KMS-11 (cell line): ENCODE results near the gene CAND1.

Source experiments
- H2AFZ ChIP-seq: fragments of 200-600 bp; sonication (generic); 2 replicates; pipeline ENCODE4 v1.6.1; 2016; ENCODE audit warnings: antibody characterized with exemption, mixed run types, low read depth
- H3K27ac ChIP-seq: fragments of 200-600 bp; sonication (generic); 2 replicates; pipeline ENCODE4 v1.6.1; 2016; ENCODE audit warnings: mild to moderate bottlenecking, mixed run types
- H3K27me3 ChIP-seq: fragments of 200-600 bp; sonication (generic); 2 replicates; pipeline ENCODE4 v1.6.1; 2017; ENCODE audit warnings: mild to moderate bottlenecking, low read depth, mixed run types, moderate library complexity; ENCODE audit not compliant: insufficient read depth
- H3K36me3 ChIP-seq: fragments of 200-600 bp; sonication (generic); 2 replicates; pipeline ENCODE4 v1.6.1; 2017; ENCODE audit warnings: mild to moderate bottlenecking, mixed run types; ENCODE audit not compliant: insufficient read depth
- H3K4me1 ChIP-seq: fragments of 200-600 bp; sonication (generic); 2 replicates; pipeline ENCODE4 v1.6.1; 2016; ENCODE audit warnings: mild to moderate bottlenecking, low read depth, mixed run types; ENCODE audit not compliant: poor library complexity, severe bottlenecking
- H3K4me2 ChIP-seq: fragments of 200-600 bp; sonication (generic); 2 replicates; pipeline ENCODE4 v1.7.0; 2016; ENCODE audit warnings: mild to moderate bottlenecking, mixed run types
- H3K4me3 ChIP-seq: fragments of 200-600 bp; sonication (generic); IDR thresholded peaks from 2 replicates; pipeline ENCODE4 v1.6.1; 2017; ENCODE audit warnings: low read depth, low read length, mixed read lengths; ENCODE audit not compliant: insufficient read depth
- H3K79me2 ChIP-seq: fragments of 200-600 bp; sonication (generic); 2 replicates; pipeline ENCODE4 v1.6.1; 2016; ENCODE audit warnings: low read depth, mixed run types; ENCODE audit not compliant: insufficient read depth
- H3K9ac ChIP-seq: fragments of 200-600 bp; sonication (generic); 2 replicates; pipeline ENCODE4 v1.6.1; 2016; ENCODE audit warnings: mild to moderate bottlenecking, mixed run types
- H4K20me1 ChIP-seq: fragments of 200-600 bp; sonication (generic); 2 replicates; pipeline ENCODE4 v1.6.1; 2016; ENCODE audit warnings: mild to moderate bottlenecking, mixed run types; ENCODE audit not compliant: insufficient read depth
- CTCF ChIP-seq: fragments of 200-600 bp; sonication (generic); conservative IDR thresholded peaks from 2 replicates; pipeline ENCODE4 v1.6.1; 2017; ENCODE audit warnings: low read depth, mild to moderate bottlenecking, antibody characterized with exemption, low read length, moderate library complexity, mixed read lengths

CAND1 gene

GRCh38 chr12:67354966-67355365 lies 85.8 kb downstream of the CAND1 start:
- Histone ChIP-seq H3K27me3 (no peaks in the 10 kb centered on the region), H3K36me3 (no peaks in the 10 kb centered on the region), H3K27ac (no peak overlapping the region), H3K4me1 (peaks cover 6% of the 10 kb centered on the region), H4K20me1 (no peaks in the 10 kb centered on the region), H3K79me2 (no peaks in the 10 kb centered on the region), H3K4me2 (no peak overlapping the region), H3K4me3 (no peak overlapping the region), H3K9ac (no peak overlapping the region), H2AFZ (no peak overlapping the region)
- TF ChIP-seq CTCF: no peak

- Histone ChIP-seq H3K79me2 (no peaks in the 10 kb centered on the region), H3K36me3 (no peaks in the 10 kb centered on the region), H4K20me1 (no peaks in the 10 kb centered on the region), H3K9ac (no peak overlapping the region), H3K27me3 (no peaks in the 10 kb centered on the region), H3K4me1 (peaks cover 6% of the 10 kb centered on the region), H2AFZ (peak overlapping the region; percentile 31; the same call in 1 of the 2 replicates), H3K4me2 (no peak overlapping the region), H3K4me3 (no peak overlapping the region), H3K27ac (no peak overlapping the region)
- TF ChIP-seq CTCF: peak; percentile 97
Observed at GRCh38 chr12:67355428-67356379, 86.5 kb downstream of the CAND1 start.

GRCh38 chr12:67356380-67356774 lies 87.2 kb downstream of the CAND1 start:
- peak overlapping the region; percentile 31; the same call in 1 of the 2 replicates for H2AFZ ChIP-seq
- no peak overlapping the region for H3K4me3 ChIP-seq
- H3K4me1 ChIP-seq: peaks cover 6% of the 10 kb centered on the region
- H3K27me3 ChIP-seq: no peaks in the 10 kb centered on the region
- TF ChIP-seq CTCF: no peak
- no peaks in the 10 kb centered on the region for H3K79me2 ChIP-seq
- H3K9ac ChIP-seq: no peak overlapping the region
- no peak overlapping the region for H3K4me2 ChIP-seq
- H3K36me3 ChIP-seq: no peaks in the 10 kb centered on the region
- H3K27ac ChIP-seq: no peak overlapping the region
- no peaks in the 10 kb centered on the region for H4K20me1 ChIP-seq

GRCh38 chr12:67357376-67358125 lies 88.4 kb downstream of the CAND1 start:
- no peak overlapping the region for H2AFZ ChIP-seq
- no peak overlapping the region for H3K4me3 ChIP-seq
- H3K27ac ChIP-seq: no peak overlapping the region
- peaks cover 6% of the 10 kb centered on the region for H3K4me1 ChIP-seq
- H3K27me3 ChIP-seq: no peaks in the 10 kb centered on the region
- no peaks in the 10 kb centered on the region for H4K20me1 ChIP-seq
- H3K79me2 ChIP-seq: no peaks in the 10 kb centered on the region
- H3K9ac ChIP-seq: no peak overlapping the region
- TF ChIP-seq CTCF: no peak
- H3K36me3 ChIP-seq: no peaks in the 10 kb centered on the region
- H3K4me2 ChIP-seq: no peak overlapping the region
